Fibroblast of skin of left quadriceps (primary cell): ENCODE results near the gene APBB1.

Experiments
- DNase-seq, 2 experiments: peaks; one replicate each; pipeline ENCODE4 v3.0.0-alpha.2; 2013; ENCODE audit warnings: low read depth in 2 of 2

Gene APBB1

DNA sequence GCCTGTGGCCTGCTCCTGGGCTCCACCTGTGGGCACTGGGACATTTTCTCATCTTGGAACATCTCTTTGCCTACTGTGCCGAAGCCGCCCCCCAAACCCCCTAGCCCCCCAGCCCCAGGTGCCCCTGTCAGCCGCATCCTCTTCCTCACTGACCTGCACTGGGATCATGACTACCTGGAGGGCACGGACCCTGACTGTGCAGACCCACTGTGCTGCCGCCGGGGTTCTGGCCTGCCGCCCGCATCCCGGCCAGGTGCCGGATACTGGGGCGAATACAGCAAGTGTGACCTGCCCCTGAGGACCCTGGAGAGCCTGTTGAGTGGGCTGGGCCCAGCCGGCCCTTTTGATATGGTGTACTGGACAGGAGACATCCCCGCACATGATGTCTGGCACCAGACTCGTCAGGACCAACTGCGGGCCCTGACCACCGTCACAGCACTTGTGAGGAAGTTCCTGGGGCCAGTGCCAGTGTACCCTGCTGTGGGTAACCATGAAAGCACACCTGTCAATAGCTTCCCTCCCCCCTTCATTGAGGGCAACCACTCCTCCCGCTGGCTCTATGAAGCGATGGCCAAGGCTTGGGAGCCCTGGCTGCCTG is 27.3 kb downstream of the APBB1 start:
- no peak for DNase-seq

DNA sequence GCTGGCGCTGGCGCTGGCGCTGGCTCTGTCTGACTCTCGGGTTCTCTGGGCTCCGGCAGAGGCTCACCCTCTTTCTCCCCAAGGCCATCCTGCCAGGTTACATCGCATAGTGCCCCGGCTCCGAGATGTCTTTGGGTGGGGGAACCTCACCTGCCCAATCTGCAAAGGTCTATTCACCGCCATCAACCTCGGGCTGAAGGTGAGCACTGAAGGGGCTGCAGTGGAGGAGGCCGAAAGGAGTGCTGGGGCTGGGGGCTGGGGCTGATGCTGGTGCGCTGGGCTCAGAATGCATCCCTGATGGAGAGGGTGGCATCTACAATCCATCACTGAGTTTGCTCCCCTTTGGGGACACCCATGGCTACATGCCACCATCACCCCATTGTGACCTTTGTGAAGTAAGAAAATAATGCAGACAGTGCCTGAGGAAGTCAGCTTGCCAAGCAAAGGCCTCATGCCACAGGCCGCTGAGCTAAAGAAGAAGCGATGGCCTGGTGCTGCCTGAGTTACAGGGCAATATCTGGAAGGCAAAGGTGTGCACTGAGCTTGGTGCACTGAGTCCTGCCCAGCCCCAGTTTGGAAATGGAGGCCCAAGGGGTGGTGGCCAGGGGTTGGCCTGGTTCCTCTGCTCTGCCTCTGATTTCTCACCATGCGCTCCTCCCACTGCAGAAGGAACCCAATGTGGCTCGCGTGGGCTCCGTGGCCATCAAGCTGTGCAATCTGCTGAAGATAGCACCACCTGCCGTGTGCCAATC is 28.0 kb downstream of the APBB1 start:
- DNase-seq = no peak

DNA sequence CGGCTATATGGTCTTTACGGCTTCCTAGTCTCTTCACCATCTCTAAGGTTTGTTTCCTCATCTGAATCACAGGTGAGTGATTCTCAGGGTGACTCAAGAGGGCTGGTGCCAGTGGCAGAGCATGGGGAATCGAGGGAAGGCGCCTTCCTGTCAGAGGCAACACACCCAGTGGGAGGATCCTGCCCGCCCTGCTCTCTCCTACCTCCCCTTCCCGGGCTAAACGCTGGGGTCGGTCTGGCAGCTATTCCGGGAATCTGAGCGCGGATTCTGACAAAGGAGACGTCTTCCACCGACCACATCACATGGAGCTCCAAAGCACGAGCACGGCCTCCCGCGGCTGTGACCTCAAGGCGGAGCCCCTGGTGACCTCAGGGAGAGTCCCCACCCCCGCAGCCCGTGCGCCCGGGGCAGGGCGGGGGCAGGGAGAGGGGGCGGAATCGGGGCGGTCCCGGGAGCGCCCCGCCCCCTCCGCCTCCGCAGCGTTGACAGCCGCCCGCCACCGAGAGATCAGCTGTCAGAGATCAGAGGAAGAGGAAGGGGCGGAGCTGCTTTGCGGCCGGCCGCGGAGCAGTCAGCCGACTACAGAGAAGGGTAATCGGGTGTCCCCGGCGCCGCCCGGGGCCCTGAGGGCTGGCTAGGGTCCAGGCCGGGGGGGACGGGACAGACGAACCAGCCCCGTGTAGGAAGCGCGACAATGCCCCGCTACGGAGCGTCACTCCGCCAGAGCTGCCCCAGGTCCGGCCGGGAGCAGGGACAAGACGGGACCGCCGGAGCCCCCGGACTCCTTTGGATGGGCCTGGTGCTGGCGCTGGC is 28.8 kb downstream of the APBB1 start, which contains the start of gene SMPD1:
TSS of gene SMPD1 (plus strand) at position 570 of the 813 bp plus-strand sequence. CDS start at position 695, 125 bp downstream.
- peak; percentile 59 to 61 for DNase-seq

DNA sequence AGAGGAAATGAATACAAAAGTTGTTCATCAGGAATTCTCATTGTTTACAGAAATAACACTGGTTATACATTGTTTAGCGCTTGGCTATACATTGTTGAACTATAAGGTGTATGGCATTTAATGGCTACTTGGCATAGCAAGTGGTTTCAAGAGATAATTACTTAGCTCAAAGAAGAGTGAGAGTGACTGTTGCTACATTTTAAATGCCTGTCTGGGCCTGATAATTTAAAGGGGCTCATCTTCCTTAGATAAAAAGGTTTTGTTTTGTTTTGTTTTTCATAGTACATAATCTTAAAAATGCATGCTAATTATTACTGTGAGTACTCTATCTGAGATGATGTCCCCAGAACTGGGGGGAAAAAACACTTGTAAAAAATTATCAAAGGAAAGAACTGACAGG is 30.1 kb downstream of the APBB1 start:
- no peak for DNase-seq

DNA sequence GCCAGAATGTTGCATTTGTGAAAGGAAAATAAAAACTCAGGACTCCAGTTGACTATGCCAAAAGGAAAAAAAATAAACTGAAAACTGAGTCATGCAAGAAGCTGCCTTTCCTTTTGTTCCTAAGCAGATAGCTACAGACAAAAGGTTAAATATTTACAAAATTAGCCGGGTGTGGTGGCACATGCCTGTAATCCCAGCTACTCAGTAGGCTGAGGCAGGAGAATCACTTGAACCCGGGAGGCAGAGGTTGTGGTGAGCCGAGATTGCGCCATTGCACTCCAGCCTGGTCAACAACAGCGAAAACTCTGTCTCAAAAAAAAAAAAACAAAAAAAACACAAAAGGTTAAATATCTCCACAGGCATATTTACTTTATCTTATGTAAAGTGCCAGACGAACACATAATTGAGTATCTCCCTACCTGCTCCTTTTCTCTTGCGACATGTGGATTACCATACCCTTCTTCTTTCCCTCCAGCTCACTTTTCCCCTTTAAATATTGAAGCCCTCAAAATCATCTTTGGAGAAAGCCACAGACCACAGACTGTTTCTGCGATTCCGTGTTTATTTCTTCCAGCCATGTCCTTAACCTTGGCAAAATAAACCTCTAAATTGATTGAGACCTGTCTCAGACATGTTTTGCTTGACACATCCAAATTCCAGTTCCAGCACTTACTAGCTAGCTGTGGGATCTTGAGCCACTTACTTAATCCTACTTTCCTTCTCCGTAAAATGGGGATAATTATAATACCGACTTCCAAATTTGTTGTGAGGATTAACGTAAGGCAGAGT is 30.9 kb downstream of the APBB1 start:
- DNase-seq = no peak

DNA sequence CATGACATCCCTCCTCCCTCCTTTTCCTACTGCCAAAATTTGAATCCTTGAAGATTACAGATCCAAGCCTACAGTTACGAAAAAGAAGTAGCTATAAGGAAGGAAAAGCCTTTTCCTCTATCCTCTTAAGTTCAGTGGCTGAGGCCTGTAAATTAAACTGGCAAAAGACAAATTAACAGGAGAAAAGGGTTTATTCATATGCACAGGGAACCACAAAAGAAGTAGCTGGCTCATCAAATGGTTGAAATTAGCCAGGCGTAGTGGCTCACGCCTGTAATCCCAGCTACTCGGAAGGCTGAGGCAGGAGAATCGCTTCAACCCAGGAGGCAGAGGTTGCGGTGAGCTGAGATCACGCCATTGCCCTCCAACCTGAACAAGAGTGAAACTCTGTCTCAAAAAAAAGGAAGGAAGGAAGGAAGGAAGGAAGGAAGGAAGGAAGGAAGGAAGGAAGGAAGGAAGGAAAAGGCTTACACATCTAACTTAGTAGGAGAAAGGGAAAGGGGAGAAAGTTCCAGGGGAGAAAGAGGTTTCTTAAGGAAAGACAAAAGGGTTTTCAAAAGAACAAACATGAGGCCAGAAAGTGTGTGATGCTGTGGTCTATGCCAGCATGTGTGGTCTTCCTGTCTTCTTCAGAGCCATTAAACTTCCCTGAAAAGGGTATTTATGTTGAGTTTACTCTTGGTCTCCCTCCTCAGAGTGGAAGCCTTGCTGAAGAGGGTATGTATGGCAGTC is 33.7 kb downstream of the APBB1 start:
- DNase-seq = no peak

DNA sequence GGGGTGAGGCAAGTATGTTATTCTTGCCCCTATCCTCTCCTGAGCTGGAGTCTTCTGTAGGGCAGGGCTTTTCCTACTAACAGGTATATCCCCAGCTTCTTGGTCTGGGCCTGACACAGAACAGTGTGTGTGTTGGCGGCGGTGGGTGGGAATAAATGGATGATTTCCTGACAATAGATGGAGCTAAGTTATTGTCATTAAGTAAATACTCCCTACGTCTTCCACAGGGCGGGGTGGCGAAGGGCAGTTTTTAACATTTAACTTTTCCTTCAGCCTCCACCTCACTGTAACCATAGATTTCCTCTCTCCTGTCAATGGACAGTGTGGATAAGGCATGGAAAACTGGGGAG is 40.3 kb downstream of the APBB1 start:
- no peak for DNase-seq

DNA sequence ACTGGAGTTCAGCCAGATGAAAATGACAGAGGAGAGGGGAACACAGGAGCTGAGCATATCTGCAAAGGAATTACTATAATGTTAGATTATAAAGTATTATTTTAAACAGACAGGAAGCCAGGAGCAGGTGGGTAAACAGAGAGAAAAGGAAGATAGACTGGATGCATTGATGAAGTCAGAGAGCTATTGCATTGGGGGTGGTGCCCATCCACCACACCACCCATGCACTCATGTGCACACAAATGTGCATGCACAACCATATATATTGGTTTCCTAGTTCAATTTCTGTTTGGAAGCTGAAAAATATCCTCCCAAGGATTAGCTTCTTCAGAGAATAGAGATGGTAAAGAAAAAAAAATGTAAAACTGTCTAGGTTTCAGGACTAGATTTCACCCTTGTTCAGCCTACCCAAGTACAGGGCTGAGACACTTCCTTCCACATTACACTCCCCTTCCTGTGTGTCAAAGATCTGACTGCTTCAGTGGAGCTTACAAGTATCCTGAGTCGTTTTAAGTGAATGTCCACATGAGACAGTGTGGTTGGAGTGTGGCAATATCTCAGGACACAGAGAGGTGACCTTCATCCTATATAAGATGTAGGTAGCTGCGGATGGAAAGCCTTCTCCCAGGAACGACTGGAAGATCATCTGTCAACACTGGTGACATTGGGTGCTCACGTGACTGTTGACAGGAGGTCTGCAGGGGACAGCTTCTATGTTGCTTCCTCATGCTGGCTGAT is 40.8 kb downstream of the APBB1 start:
- no peak for DNase-seq

DNA sequence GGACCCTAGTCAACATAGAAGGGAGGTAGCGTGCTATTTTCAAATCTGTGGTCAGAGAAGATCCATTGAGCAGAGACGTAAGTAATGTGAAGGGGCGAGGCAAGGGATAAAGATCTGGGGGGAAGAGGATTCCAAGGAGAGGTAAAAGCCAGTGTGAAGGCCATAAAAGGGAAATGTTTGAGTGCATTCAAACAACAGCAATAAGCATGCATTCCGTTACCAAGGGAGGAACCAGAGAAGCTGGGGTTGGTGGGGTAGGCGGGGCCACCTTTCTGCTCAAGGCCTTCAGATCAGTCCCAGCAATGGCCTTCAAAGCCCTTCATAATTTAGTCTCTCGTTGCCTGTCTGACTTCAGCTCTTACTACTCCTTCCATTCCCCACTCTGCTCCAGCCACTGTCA is 47.1 kb downstream of the APBB1 start:
- no peak for DNase-seq

DNA sequence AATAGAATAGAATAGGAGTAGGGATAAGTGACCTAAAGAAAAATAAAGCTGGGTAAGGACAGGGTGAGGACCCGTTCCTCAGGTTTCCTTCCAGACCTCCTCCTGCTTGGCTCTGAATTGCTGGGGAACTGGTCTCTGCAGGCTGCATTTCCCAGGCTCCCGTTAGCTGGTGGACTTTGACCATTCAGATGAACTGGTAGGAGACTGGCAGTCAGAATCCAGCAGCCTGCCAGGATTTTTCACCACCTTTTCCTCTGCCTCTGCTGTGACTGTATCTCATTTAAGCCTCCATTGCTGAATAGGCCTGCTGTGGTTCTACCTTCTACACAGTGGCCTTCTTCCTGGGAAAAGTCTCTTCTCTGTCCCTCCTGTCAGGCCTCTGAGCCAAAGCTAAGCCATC is 53.2 kb downstream of the APBB1 start:
- DNase-seq = no peak

DNA sequence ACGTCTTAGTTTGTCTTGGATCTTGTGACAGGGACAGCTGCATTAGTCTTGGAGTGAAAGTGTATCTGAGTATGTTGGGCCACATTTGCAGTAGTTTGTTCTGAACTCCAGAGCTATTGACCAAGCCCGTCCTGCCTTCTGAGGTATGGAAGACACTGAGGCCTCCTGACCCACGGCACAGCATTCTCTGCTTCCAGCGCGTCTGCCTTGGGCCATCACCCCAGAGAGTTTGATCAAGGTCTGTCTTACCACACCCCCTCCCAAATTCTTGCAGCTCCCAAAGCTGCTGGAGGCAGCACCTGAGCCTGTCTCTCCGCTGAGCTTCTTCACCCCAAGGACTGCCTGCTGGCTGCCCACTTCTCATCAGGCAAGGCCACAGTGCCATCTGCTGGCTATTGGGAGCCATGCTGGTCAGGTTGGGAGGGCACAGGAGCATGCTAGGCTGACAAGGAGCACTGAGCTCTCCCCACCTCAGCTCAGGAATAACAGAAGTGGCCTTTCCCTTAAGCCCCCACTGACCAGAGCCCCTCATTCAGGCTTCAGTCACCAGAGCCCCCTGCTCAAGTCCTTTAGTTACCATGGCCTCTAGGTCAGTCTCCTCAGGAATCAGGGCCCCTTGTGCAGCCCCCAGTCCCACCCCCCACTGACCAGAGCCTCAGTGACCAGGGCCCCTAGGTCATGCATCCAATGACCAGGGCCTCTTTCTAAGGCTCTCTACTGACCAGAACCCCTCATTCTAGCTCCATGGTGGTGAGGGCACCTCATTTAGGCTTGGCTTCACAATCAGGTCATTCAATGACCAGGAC is 55.8 kb downstream of the APBB1 start:
- DNase-seq = peak; percentile 39

DNA sequence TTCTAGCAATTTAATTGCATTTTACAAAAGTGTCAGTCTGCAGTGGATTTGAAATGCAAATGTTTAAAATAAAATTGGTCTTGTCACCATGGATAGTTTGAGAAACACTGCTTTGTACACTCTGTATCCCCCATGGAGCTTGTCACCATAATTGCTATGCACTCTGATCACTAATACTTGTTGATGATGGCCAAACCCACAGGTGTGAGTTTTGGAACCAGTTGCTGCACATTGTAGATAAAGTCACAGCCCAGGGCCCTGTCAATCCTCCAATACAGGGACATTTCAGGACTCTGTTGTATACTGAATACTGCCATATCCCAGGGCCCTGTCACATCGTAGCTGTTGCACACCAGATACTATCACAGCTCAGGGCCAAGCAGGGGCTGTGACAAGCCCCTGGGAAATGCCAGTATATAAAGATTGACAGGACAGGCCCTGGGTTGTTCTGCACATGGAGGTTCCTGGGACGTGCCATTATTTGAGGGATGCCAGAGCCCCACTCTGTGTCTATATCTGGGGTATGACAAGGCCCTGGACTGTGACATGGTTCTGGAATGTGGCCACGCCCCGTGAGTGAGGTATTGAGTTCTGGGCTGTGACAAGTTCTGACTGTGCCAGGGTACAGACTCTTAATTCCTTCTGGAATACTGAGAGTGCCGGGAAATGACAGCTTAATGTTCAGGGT is 56.6 kb downstream of the APBB1 start:
- no peak for DNase-seq

DNA sequence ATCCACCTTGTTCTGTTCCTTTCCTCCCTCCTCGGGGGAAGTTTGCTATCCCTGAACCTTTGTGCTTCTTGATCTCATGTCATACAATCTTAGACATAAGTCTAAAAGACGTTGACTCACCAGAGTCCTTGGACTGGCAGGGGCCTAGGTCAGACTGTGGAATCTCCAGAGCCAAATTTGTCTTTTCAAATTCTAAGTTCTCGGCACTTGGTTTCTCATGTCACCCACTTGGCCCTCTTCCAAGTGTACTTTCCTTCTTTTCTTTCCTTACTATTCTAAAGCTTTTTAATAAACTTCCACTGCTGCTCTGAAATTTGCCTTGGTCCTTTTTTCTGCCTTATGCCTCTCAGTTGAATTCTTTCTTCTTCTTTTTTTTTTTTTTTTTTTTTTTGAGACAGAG is 58.7 kb downstream of the APBB1 start:
- no peak for DNase-seq

DNA sequence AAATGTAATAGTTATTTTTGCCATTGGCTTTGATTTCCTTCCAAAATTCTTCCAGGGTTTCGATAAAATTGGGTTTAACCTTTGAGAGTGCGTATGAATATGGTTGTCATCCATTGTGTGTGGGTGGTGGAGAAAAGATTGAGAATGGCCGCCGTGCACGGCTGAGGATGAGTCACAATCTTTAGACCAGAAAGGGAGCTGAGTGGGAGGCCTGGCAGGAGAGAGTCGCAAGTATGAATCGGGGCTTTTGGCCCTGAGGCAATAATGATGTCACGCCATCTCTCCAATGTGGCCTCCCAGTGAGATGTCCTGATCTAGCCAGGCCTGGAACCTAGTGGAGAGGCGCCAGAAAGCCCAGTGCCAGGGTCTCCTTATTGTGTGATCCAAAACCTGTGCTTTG is 61.7 kb downstream of the APBB1 start:
- peak; percentile 18 to 22 for DNase-seq

DNA sequence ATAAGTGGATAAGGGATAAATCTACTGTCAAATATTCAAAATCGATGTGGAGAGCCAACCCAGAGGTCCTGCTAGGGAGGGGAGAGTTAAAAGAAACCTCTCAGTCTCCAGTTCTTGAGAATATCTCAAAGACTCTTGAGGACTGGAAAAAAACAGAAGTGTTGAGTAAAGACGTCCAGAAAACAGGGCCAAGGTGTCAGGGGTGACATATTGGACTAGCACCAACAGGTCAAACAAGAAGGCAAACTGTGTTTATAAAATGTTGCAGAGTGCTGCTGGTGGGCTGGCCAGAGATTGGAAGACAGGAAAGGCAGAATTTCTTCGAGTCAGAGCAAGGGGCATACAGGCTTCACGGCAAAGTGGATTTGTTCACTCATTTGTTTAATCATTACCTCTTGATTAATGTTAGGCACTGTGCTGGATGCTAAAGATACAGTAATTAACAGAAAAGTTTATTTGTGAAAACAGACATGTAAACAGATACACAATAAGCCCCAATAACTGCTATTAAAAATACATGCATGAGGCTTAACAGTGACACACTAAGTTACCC is 62.3 kb downstream of the APBB1 start:
- DNase-seq = no peak

DNA sequence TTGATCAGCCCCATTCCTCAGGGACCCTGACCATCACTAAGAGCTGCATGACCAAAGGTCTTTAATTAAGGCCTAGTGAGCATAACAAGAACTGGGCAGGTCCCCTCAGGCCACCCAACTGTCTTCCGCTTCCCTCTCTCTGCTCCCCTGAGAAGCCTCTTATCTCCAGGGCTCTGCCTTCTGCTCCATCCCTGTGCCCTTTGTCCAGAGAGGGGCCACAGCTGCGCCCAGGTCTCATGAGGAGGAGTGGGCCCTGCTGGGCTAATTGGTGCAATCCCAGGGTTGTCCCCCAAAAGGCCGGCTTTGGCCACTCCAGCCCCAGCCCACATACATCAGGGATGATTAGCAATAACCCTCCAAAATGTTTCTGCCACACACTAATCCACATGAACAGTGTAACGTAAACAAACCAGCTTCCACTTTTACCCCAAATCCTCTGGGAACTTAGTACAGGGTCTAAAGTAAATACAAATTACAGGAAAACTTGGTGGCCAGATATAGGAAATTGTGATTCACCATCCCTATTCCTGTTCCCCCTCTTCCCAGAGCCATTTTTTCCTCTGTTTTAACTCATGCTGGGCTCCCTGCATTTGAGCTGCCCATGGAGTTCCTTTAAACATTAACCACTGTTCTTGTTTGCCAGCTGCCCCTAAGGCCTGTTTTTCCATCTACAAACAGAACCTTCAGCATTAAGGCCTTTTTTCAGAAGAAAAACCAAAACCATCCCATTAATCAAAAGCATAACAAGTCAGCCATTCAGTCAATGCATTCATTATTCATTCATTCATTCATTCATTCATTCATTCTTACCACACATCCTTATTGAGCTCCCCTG is 64.0 kb downstream of the APBB1 start:
- peak in 1 of 2 experiments; percentile 1 for DNase-seq

DNA sequence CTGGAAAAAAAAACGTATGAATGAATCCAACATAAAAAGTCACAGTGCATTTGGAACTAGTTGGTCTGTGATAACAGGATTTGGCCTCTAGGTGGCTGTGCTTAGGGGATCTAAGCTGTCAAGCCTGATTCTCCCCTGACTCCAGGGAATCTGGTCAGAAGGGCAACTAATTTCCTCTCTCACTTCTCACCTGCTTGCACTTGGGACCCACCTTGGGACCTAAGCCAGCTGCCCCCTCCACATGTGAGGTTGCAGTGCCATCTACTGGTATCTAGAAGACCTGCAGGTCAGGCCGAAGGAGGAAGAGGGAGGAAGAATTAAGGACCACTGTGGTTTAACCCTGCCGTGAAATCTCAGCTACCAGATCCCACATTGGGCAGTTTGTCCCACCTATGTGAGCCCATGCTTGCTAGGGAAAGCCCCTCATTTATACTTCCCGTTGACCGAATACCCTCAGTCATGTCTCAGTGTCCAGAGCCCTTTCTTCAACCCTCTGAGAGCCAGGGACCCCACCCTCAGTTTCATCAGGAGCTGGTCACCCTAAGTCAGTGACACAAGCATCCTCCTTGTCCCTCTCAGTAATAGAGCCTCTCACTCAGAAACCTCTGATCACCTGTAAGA is 65.4 kb downstream of the APBB1 start:
- peak in 1 of 2 experiments; percentile 14 for DNase-seq
